ENCODE data around the gene BIRC2. TPM values are rescaled to one million over a fixed set of nuclear protein-coding genes. Genes with fewer than 3 reads are reported as not detected.

BIRC2 gene
- total RNA-seq, 2 donors from 2014 or later, result 45.4 to 55.3 TPM

DNA sequence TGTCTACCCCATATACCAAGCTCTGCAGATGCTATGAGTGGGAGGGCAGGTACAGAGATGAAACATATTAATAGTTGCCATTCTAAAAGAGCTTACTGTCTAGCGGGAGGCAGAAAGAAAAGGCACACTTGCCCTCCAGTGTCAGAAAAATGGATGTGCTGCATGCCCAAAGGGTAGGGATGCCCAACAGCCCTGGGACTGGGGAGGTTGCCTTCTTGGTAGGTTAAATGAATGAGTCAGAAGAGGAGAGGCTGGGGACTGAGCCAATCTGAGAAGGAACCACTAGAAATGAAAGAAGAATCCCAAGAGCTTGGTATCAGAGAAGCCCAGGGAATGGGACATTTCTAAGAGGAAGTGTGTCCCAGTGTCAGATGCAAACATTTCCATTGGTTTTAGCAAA is 28.5 kb upstream of the BIRC2 start:
- H3K27ac Mint-ChIP-seq, result no peak overlapping the region
- Histone ChIP-seq H3K36me3 (ENCODE audit: control insufficient read depth, insufficient read depth, low read length) (no peaks in the 10 kb centered on the region), H3K27me3 (ENCODE audit: control insufficient read depth, insufficient read depth, low read length, poor library complexity, severe bottlenecking) (peaks cover 30% of the 10 kb centered on the region), H3K4me3 (ENCODE audit: low read length) (no peak overlapping the region), H3K27ac (ENCODE audit: low read depth, low read length) (no peak overlapping the region), H3K9me3 (ENCODE audit: control insufficient read depth, low read length) (no peaks in the 10 kb centered on the region), H3K4me1 (ENCODE audit: control insufficient read depth, insufficient read depth, low read length) (no peaks in the 10 kb centered on the region), H3K9ac (ENCODE audit: extremely low read depth, low read length, poor library complexity, severe bottlenecking) (no peak overlapping the region)
- TF ChIP-seq, protein P1, sequence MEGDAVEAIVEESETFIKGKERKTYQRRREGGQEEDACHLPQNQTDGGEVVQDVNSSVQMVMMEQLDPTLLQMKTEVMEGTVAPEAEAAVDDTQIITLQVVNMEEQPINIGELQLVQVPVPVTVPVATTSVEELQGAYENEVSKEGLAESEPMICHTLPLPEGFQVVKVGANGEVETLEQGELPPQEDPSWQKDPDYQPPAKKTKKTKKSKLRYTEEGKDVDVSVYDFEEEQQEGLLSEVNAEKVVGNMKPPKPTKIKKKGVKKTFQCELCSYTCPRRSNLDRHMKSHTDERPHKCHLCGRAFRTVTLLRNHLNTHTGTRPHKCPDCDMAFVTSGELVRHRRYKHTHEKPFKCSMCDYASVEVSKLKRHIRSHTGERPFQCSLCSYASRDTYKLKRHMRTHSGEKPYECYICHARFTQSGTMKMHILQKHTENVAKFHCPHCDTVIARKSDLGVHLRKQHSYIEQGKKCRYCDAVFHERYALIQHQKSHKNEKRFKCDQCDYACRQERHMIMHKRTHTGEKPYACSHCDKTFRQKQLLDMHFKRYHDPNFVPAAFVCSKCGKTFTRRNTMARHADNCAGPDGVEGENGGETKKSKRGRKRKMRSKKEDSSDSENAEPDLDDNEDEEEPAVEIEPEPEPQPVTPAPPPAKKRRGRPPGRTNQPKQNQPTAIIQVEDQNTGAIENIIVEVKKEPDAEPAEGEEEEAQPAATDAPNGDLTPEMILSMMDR (conservative IDR thresholded peaks at IDR 0.05), result no peak
- H3K4me1 Mint-ChIP-seq, result peaks cover 7% of the 10 kb centered on the region
- no peaks in the 10 kb centered on the region for H3K9me3 Mint-ChIP-seq
- H3K4me3 Mint-ChIP-seq, result no peak overlapping the region
- DNase-seq, result no peak
- WGBS, 2 experiments (ENCODE audit: insufficient coverage in 1 of 2, insufficient read length in 1 of 2), result 98% methylated on average over 1 of the region's 1 CpG; no CpG with 5 or more reads in 1 of the 2 experiments
- no peaks in the 10 kb centered on the region for H3K36me3 Mint-ChIP-seq (ENCODE audit: low read depth)
- peaks cover 27% of the 10 kb centered on the region for H3K27me3 Mint-ChIP-seq (ENCODE audit: insufficient read depth)

DNA sequence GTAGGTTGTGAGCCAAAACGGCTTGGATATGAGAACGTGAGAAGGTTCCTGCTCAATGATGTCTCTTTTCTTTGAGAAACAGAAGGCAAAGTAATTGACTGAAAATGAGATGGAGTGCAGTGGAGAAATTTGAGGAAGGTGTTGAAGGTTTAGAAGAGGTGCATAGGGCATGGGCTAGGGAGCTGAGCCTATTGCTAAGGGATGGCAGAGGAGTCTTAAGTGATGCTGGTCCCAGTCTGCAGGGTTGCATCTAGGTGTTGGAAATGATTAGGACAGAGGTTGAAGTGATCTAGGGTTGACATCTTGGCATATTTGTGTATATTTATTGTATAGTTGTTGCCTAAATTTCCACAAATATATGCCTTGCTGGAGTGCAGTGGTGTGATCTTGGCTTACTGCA is 27.5 kb upstream of the BIRC2 start:
- DNase-seq, result no peak
- Mint-ChIP-seq H3K27me3 (ENCODE audit: insufficient read depth) (peaks cover 27% of the 10 kb centered on the region), H3K4me3 (no peak overlapping the region), H3K4me1 (peaks cover 7% of the 10 kb centered on the region), H3K9me3 (no peaks in the 10 kb centered on the region), H3K27ac (no peak overlapping the region), H3K36me3 (ENCODE audit: low read depth) (no peaks in the 10 kb centered on the region)
- H3K36me3 ChIP-seq (ENCODE audit: control insufficient read depth, insufficient read depth, low read length), result no peaks in the 10 kb centered on the region
- no peaks in the 10 kb centered on the region for H3K4me1 ChIP-seq (ENCODE audit: control insufficient read depth, insufficient read depth, low read length)
- no peak overlapping the region for H3K27ac ChIP-seq (ENCODE audit: low read depth, low read length)
- H3K9ac ChIP-seq (ENCODE audit: extremely low read depth, low read length, poor library complexity, severe bottlenecking), result no peak overlapping the region
- WGBS, 2 experiments (ENCODE audit: insufficient coverage in 1 of 2, insufficient read length in 1 of 2), result 96 to 100% methylated on average over 2 of the region's 2 CpGs
- H3K27me3 ChIP-seq (ENCODE audit: control insufficient read depth, insufficient read depth, low read length, poor library complexity, severe bottlenecking), result peaks cover 30% of the 10 kb centered on the region
- no peaks in the 10 kb centered on the region for H3K9me3 ChIP-seq (ENCODE audit: control insufficient read depth, low read length)
- no peak overlapping the region for H3K4me3 ChIP-seq (ENCODE audit: low read length)
- TF ChIP-seq, protein P1 (conservative IDR thresholded peaks at IDR 0.05), result no peak

DNA sequence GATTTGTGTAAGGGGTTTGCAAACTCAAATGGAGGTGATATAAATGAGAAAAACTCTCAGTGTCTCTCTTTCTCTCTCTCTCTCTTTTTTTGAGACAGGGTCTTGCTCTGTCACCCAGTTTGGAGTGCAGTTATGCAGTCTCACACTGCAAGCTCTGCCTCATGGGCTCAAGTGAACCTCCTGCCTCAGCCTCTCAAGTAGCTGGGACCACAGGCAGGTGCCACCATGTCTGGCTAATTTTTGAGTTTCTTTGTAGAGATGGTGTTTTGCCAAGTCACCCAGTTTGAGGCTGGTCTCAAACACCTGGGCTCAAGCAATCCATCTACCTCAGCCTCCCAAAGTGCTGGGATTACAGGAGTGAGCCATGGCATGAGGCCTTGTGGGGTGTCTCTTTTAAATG is 26.8 kb upstream of the BIRC2 start:
- no peaks in the 10 kb centered on the region for H3K4me1 ChIP-seq (ENCODE audit: control insufficient read depth, insufficient read depth, low read length)
- no peak for DNase-seq
- no peaks in the 10 kb centered on the region for H3K9me3 ChIP-seq (ENCODE audit: control insufficient read depth, low read length)
- Mint-ChIP-seq H3K4me1 (peaks cover 7% of the 10 kb centered on the region), H3K9me3 (no peaks in the 10 kb centered on the region), H3K36me3 (ENCODE audit: low read depth) (no peaks in the 10 kb centered on the region), H3K27me3 (ENCODE audit: insufficient read depth) (peaks cover 27% of the 10 kb centered on the region), H3K4me3 (no peak overlapping the region), H3K27ac (no peak overlapping the region)
- H3K36me3 ChIP-seq (ENCODE audit: control insufficient read depth, insufficient read depth, low read length), result no peaks in the 10 kb centered on the region
- no peak overlapping the region for H3K27ac ChIP-seq (ENCODE audit: low read depth, low read length)
- TF ChIP-seq, protein P1 (conservative IDR thresholded peaks at IDR 0.05), result no peak
- no peak overlapping the region for H3K9ac ChIP-seq (ENCODE audit: extremely low read depth, low read length, poor library complexity, severe bottlenecking)
- H3K4me3 ChIP-seq (ENCODE audit: low read length), result no peak overlapping the region
- peaks cover 30% of the 10 kb centered on the region for H3K27me3 ChIP-seq (ENCODE audit: control insufficient read depth, insufficient read depth, low read length, poor library complexity, severe bottlenecking)
